Gastrocnemius medialis (tissue), 4 donors: ENCODE results near the gene KMT2E.

ENCODE experiments used
- CTCF ChIP-seq, 5 experiments: fragments of 450-650 bp in 3 of 5; fragments of 200-600 bp in 2 of 5; sonication (generic) in 2 of 5; IDR thresholded peaks in 4 of 5; conservative IDR thresholded peaks in 1 of 5; 1 replicate in 4 of 5; 2 replicates in 1 of 5; pipeline ENCODE4 v1.5.1; 2016 to 2019; ENCODE audit warnings: antibody characterized with exemption in 5 of 5, mild to moderate bottlenecking in 3 of 5, moderate library complexity in 3 of 5
- POLR2A ChIP-seq, 2 donors: fragments of 450-650 bp; IDR thresholded peaks; one replicate each; pipeline ENCODE4 v1.6.1; 2017; ENCODE audit warnings: antibody characterized with exemption in 2 of 2, mild to moderate bottlenecking in 2 of 2, moderate library complexity in 2 of 2

- TF ChIP-seq POLR2A (IDR thresholded peaks at IDR 0.05) = no peak
- no peak for TF ChIP-seq CTCF (IDR thresholded peaks at IDR 0.05 in 4 of 5, conservative IDR thresholded peaks at IDR 0.05 in 1 of 5)
These were observed 5.3 kb downstream of the KMT2E start for GRCh38 chr7:105019269-105019668.
